CD4-positive, alpha-beta T cell (primary cell): ENCODE measurements around the gene ABCA2. TPM values are rescaled to one million over a fixed set of nuclear protein-coding genes. Genes with fewer than 3 reads are reported as not detected.

Experiments used
- ATAC-seq: fragments of 200-7000 bp; cut with Tn5 transposase; one replicate; pipeline ENCODE4 v1.10.0; 2022; ENCODE audit warnings: mild to moderate bottlenecking; ENCODE audit not compliant: poor library complexity
- CTCF ChIA-PET: fragments of 350-600 bp; sonication (Branson Sonifier 250); formaldehyde crosslinking; loops from one replicate; lab custom pipeline; 2021; ENCODE audit warnings: antibody characterized with exemption, inconsistent platforms; lab: Charles Lee
- POLR2A ChIA-PET: fragments of 350-600 bp; sonication (Branson Sonifier 250); formaldehyde crosslinking; loops from one replicate; lab custom pipeline; 2021; ENCODE audit warnings: antibody characterized with exemption, inconsistent platforms; lab: Charles Lee
- DNase-seq, 14 experiments: peaks; one replicate each; pipeline ENCODE4 v3.0.0-alpha.2; 2013 to 2020; ENCODE audit warnings: mixed read lengths in 2 of 14
- H3K27ac ChIP-seq, 2 donors: one replicate each; pipeline versions ENCODE4 v1.5.1 to v1.7.0; 2013; ENCODE audit warnings: low read length in 2 of 2, low read depth in 1 of 2, mild to moderate bottlenecking in 1 of 2
- H3K27me3 ChIP-seq, 2 experiments: 1 replicate in 1 of 2; 2 replicates in 1 of 2; pipeline versions ENCODE4 v1.6.1 to v1.7.0; 2013; ENCODE audit warnings: low read length in 2 of 2, control low read depth in 1 of 2, mild to moderate bottlenecking in 1 of 2, moderate library complexity in 1 of 2; ENCODE audit not compliant: insufficient read depth in 2 of 2, control insufficient read depth in 1 of 2
- H3K36me3 ChIP-seq: one replicate; pipeline ENCODE4 v1.6.1; 2013; ENCODE audit warnings: low read length, control low read depth; ENCODE audit not compliant: insufficient read depth
- H3K4me1 ChIP-seq: one replicate; pipeline ENCODE4 v1.6.1; 2013; ENCODE audit warnings: low read length, control low read depth; ENCODE audit not compliant: insufficient read depth
- H3K4me3 ChIP-seq: one replicate; pipeline ENCODE4 v1.5.1; 2013; ENCODE audit warnings: mild to moderate bottlenecking, low read length, moderate library complexity
- H3K9me3 ChIP-seq, 2 experiments: 1 replicate in 1 of 2; 2 replicates in 1 of 2; pipeline versions ENCODE4 v1.6.1 to v1.7.0; 2013; ENCODE audit warnings: low read length in 2 of 2, mild to moderate bottlenecking in 2 of 2, control low read depth in 1 of 2, moderate library complexity in 1 of 2; ENCODE audit not compliant: control insufficient read depth in 1 of 2, insufficient read depth in 1 of 2
- H3K27ac Mint-ChIP-seq: one replicate; pipeline ENCODE4 v1.8.0; 2020; ENCODE audit warnings: mixed read lengths
- H3K27me3 Mint-ChIP-seq: one replicate; pipeline ENCODE4 v1.8.0; 2021; ENCODE audit warnings: mixed read lengths
- H3K36me3 Mint-ChIP-seq: one replicate; pipeline ENCODE4 v1.8.0; 2021; ENCODE audit warnings: low read depth, mixed read lengths
- H3K4me1 Mint-ChIP-seq: one replicate; pipeline ENCODE4 v1.8.0; 2021; ENCODE audit warnings: low read depth, mixed read lengths
- H3K4me3 Mint-ChIP-seq: one replicate; pipeline ENCODE4 v1.8.0; 2020; ENCODE audit warnings: mild to moderate bottlenecking, mixed read lengths
- H3K9me3 Mint-ChIP-seq: one replicate; pipeline ENCODE4 v1.8.0; 2020; ENCODE audit warnings: mixed read lengths
- intact Hi-C, 2 experiments: fragments of 100-400 bp; cut with DNase I in 1 of 2; cut with micrococcal nuclease in 1 of 2; formaldehyde crosslinking; loops; one replicate each; pipeline versions ENCODE4 v1.15.1 to v1.9.0; 2023 to 2025; cut with DNase I, micrococcal nuclease
- total RNA-seq, 174 experiments: library from RNA in 2 of 174; stranded (reverse) in 2 of 174; gene quantifications; one replicate each; pipeline ENCODE4 v1.2.3 and lab custom pipeline; 2021 to 2026
- TF ChIP-seq, protein P1 (sequence below): fragments of 200-600 bp; IDR thresholded peaks from one replicate; pipeline ENCODE4 v1.8.0; 2022; ENCODE audit warnings: antibody characterized with exemption, mild to moderate bottlenecking

Gene ABCA2
- total RNA-seq, 2 experiments from 2014 or later: 80.1 to 86.8 TPM

DNA sequence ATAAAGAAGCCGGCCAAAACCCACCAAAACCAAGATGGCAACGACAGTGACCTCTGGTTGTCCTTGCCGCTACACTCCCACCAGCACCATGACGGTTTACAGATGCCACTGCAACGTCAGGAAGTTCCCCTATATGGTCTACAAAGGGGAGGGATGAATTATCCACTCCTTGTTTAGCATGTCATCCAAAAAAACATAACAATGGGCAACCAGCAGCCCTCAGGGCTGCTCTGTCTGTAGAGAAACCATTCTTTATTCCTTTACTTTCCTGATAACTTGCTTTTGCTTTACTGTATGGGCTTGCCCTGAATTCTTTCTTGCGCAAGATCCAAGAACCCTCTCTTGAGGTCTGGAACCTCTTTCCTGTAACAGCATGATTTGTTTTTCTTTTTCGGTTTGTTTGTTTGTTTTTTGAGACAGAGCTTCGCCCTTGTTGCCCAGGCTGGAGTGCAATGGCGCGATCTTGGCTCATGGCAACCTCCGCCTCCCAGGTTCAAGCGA lies 47.3 kb upstream of the ABCA2 start:
- no peak for ATAC-seq
- H3K4me1 ChIP-seq: peaks cover 28% of the 10 kb centered on the region
- peak overlapping the region; percentile 20 for H3K4me3 Mint-ChIP-seq
- peaks cover 10% of the 10 kb centered on the region for H3K36me3 ChIP-seq
- H3K27me3 ChIP-seq: no peaks in the 10 kb centered on the region
- no peaks in the 10 kb centered on the region for H3K9me3 Mint-ChIP-seq
- peaks cover 4% of the 10 kb centered on the region for H3K36me3 Mint-ChIP-seq
- intact Hi-C loops: no loop called here
- no peak overlapping the region for H3K4me3 ChIP-seq
- H3K9me3 ChIP-seq: no peaks in the 10 kb centered on the region
- ChIA-PET CTCF (interaction anchor here (1.0 to 1.6 kb wide), 3 partner anchors 8 to 29 kb away, joined by 4 to 9 read pairs (median 5); no protein-coding TSS in a partner anchor), POLR2A (no interaction called here)
- DNase-seq: no peak
- no peak overlapping the region for H3K27ac Mint-ChIP-seq
- TF ChIP-seq, protein P1, sequence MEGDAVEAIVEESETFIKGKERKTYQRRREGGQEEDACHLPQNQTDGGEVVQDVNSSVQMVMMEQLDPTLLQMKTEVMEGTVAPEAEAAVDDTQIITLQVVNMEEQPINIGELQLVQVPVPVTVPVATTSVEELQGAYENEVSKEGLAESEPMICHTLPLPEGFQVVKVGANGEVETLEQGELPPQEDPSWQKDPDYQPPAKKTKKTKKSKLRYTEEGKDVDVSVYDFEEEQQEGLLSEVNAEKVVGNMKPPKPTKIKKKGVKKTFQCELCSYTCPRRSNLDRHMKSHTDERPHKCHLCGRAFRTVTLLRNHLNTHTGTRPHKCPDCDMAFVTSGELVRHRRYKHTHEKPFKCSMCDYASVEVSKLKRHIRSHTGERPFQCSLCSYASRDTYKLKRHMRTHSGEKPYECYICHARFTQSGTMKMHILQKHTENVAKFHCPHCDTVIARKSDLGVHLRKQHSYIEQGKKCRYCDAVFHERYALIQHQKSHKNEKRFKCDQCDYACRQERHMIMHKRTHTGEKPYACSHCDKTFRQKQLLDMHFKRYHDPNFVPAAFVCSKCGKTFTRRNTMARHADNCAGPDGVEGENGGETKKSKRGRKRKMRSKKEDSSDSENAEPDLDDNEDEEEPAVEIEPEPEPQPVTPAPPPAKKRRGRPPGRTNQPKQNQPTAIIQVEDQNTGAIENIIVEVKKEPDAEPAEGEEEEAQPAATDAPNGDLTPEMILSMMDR: no peak
- peaks cover 14% of the 10 kb centered on the region for H3K4me1 Mint-ChIP-seq
- no peaks in the 10 kb centered on the region for H3K27me3 Mint-ChIP-seq
- H3K27ac ChIP-seq: no peak overlapping the region

- Mint-ChIP-seq H3K4me3 (peak overlapping the region; percentile 20), H3K4me1 (peaks cover 12% of the 10 kb centered on the region), H3K9me3 (no peaks in the 10 kb centered on the region), H3K27me3 (no peaks in the 10 kb centered on the region), H3K27ac (no peak overlapping the region), H3K36me3 (peaks cover 1% of the 10 kb centered on the region)
- CTCF ChIA-PET: no interaction called here
- no peaks in the 10 kb centered on the region for H3K9me3 ChIP-seq
- H3K4me1 ChIP-seq: peaks cover 29% of the 10 kb centered on the region
- TF ChIP-seq, protein P1: no peak
- intact Hi-C loops: no loop called here
- H3K4me3 ChIP-seq: no peak overlapping the region
- no peaks in the 10 kb centered on the region for H3K27me3 ChIP-seq
- no peak for ATAC-seq
- peaks cover 5% of the 10 kb centered on the region for H3K36me3 ChIP-seq
- DNase-seq: no peak
- H3K27ac ChIP-seq: no peak overlapping the region
- POLR2A ChIA-PET: no interaction called here
Measured at GRCh38 chr9:137074657-137075274, 46.7 kb upstream of the ABCA2 start.

- intact Hi-C loops: no loop called here
- ChIA-PET CTCF (no interaction called here), POLR2A (no interaction called here)
- Mint-ChIP-seq H3K27ac (no peak overlapping the region), H3K27me3 (no peaks in the 10 kb centered on the region), H3K36me3 (no peaks in the 10 kb centered on the region), H3K4me3 (peak overlapping the region; percentile 16), H3K9me3 (no peaks in the 10 kb centered on the region), H3K4me1 (peaks cover 11% of the 10 kb centered on the region)
- H3K4me3 ChIP-seq: no peak overlapping the region
- ATAC-seq: no peak
- H3K27ac ChIP-seq: no peak overlapping the region
- TF ChIP-seq, protein P1: no peak
- H3K36me3 ChIP-seq: no peaks in the 10 kb centered on the region
- H3K9me3 ChIP-seq: no peaks in the 10 kb centered on the region
- peaks cover 0 to 6% of the 10 kb centered on the region in 2 experiments for H3K27me3 ChIP-seq
- DNase-seq: no peak
- H3K4me1 ChIP-seq: peaks cover 36% of the 10 kb centered on the region
Measured at GRCh38 chr9:137073992-137074399, 46.0 kb upstream of the ABCA2 start.
